ENCODE measurements around the gene FBXO33. TPM values are rescaled to one million over a fixed set of nuclear protein-coding genes. Genes with fewer than 3 reads are reported as not detected.

The FBXO33 gene
- total RNA-seq, 1 experiment from 2014 or later, result 9.5 TPM

DNA sequence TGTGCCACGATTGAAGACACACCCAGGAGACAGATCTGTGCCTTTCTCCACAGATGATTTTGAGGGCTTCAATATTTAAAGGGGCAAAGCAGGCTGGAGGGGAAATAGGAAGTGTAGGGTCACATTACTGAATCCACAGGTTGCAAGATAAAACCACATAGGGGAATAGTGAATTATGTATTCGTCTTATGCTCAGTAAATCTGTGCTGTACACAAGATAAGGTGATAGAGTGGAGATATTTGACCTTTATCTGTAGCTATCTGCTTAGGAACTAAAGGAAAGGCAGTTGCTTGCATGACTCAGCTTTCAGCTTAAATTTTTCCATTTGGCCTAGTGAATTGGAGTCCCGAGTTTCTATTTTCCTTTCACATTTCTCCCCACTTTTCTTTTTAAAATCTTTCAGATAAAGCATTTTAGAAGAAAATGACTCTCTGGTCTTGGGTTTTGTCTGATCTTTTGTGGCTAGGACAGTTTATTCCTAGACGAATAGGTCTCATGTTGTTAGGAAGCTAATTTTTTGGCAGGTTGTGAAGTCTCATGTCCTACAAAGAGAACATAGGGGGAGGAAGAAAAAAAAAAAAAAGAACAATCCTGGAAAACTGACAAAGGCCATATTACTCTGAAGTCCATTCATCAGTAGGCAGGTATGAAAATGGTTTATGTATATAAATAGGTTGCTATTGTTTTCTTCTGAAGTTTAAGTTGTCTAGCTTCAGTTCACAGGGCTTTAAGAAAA lies 55.4 kb downstream of the FBXO33 start:
- H3K36me3 ChIP-seq (ENCODE audit: insufficient read depth, low read length, poor library complexity, severe bottlenecking), result no peaks in the 10 kb centered on the region
- TSS peak; percentile 52 for BruUV-seq (replicated peaks)
- H3K9me3 ChIP-seq (ENCODE audit: low read depth, low read length, poor library complexity, severe bottlenecking), result no peaks in the 10 kb centered on the region
- ChIA-PET POLR2A (ENCODE audit: low non-redundant PET) (interaction anchor here (0.6 kb wide), 1 partner anchor 1317 kb away, joined by 6 read pairs; no protein-coding TSS in a partner anchor), CTCF (no interaction called here)
- H3K4me1 ChIP-seq (ENCODE audit: insufficient read depth, low read length, poor library complexity, severe bottlenecking), result peaks cover 28% of the 10 kb centered on the region
- intact Hi-C loops (cut with micrococcal nuclease; ENCODE audit: unreplicated experiment), result loop anchor here (10.0 kb wide), 1 partner anchor 342 kb away; no protein-coding TSS in a partner anchor
- TF ChIP-seq EZH2 (IDR thresholded peaks at IDR 0.05; ENCODE audit: borderline replicate concordance, low read depth, low read length, poor library complexity, severe bottlenecking), result no peak
- TF ChIP-seq, protein P1, sequence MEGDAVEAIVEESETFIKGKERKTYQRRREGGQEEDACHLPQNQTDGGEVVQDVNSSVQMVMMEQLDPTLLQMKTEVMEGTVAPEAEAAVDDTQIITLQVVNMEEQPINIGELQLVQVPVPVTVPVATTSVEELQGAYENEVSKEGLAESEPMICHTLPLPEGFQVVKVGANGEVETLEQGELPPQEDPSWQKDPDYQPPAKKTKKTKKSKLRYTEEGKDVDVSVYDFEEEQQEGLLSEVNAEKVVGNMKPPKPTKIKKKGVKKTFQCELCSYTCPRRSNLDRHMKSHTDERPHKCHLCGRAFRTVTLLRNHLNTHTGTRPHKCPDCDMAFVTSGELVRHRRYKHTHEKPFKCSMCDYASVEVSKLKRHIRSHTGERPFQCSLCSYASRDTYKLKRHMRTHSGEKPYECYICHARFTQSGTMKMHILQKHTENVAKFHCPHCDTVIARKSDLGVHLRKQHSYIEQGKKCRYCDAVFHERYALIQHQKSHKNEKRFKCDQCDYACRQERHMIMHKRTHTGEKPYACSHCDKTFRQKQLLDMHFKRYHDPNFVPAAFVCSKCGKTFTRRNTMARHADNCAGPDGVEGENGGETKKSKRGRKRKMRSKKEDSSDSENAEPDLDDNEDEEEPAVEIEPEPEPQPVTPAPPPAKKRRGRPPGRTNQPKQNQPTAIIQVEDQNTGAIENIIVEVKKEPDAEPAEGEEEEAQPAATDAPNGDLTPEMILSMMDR (conservative IDR thresholded peaks at IDR 0.05; ENCODE audit: low read depth, low read length), result no peak
- H3K27ac ChIP-seq (ENCODE audit: low read depth, low read length, poor library complexity, severe bottlenecking), result peak overlapping the region; percentile 13
- H3K4me3 ChIP-seq (ENCODE audit: low read depth, low read length, poor library complexity, severe bottlenecking), result no peak overlapping the region
- H3K27me3 ChIP-seq (replicated peaks; ENCODE audit: insufficient read depth, low read depth, low read length, poor library complexity), result no peaks in the 10 kb centered on the region
- peak; percentile 32 for DNase-seq (ENCODE audit: low spot score)

DNA sequence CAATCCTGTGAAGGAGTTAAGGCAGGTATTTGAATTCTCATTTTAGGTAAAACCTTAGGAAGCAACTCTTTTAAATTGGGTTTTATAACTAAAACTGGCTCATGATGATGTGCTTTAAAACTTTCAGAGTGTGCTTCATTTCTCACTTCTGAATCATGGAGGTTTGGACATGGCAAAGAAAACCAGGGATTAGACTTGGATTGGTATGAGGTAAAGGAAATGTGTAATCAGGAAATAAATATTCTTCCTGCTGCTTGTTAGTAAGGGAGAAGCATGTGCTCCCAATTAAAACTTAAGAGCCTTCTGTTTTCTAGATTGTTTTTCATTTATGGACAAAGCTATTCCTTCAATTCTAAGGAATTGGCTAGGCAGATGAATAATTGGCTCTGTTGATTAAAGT lies 57.4 kb downstream of the FBXO33 start:
- intact Hi-C loops (cut with micrococcal nuclease; ENCODE audit: unreplicated experiment), result loop anchor here (10.0 kb wide), 1 partner anchor 340 kb away; no protein-coding TSS in a partner anchor
- Histone ChIP-seq H3K27me3 (replicated peaks; ENCODE audit: insufficient read depth, low read depth, low read length, poor library complexity) (no peaks in the 10 kb centered on the region), H3K4me3 (ENCODE audit: low read depth, low read length, poor library complexity, severe bottlenecking) (no peak overlapping the region), H3K4me1 (ENCODE audit: insufficient read depth, low read length, poor library complexity, severe bottlenecking) (peaks cover 28% of the 10 kb centered on the region), H3K27ac (ENCODE audit: low read depth, low read length, poor library complexity, severe bottlenecking) (no peak overlapping the region), H3K9me3 (ENCODE audit: low read depth, low read length, poor library complexity, severe bottlenecking) (no peaks in the 10 kb centered on the region), H3K36me3 (ENCODE audit: insufficient read depth, low read length, poor library complexity, severe bottlenecking) (no peaks in the 10 kb centered on the region)
- ChIA-PET POLR2A (ENCODE audit: low non-redundant PET) (no interaction called here), CTCF (no interaction called here)
- DNase-seq (ENCODE audit: low spot score), result peak; percentile 18
- no peak for TF ChIP-seq EZH2 (IDR thresholded peaks at IDR 0.05; ENCODE audit: borderline replicate concordance, low read depth, low read length, poor library complexity, severe bottlenecking)
- TF ChIP-seq, protein P1 (conservative IDR thresholded peaks at IDR 0.05; ENCODE audit: low read depth, low read length), result no peak
- no TSS peak for BruUV-seq (replicated peaks)

DNA sequence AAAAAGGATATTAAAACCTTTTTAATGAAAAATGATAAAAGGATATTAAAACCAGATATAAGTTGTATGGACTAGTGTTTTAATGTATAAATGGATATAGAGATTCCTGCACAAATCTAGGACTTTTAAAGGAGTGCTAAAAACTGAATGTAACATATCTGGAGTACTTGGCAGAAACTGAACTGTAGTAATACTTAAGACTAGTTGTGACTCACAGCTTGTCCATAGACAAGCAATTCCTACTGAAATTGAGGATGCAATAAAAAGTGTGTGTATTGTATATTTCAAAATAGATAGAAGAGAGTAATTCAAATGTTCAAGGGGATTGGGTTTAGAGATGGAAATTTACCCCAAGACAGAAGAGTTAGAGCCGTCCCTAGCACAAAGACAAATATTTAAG lies 59.6 kb downstream of the FBXO33 start:
- H3K4me3 ChIP-seq (ENCODE audit: low read depth, low read length, poor library complexity, severe bottlenecking), result no peak overlapping the region
- BruUV-seq (replicated peaks), result no TSS peak
- H3K4me1 ChIP-seq (ENCODE audit: insufficient read depth, low read length, poor library complexity, severe bottlenecking), result peaks cover 23% of the 10 kb centered on the region
- DNase-seq (ENCODE audit: low spot score), result no peak
- H3K36me3 ChIP-seq (ENCODE audit: insufficient read depth, low read length, poor library complexity, severe bottlenecking), result no peaks in the 10 kb centered on the region
- H3K9me3 ChIP-seq (ENCODE audit: low read depth, low read length, poor library complexity, severe bottlenecking), result no peaks in the 10 kb centered on the region
- no peaks in the 10 kb centered on the region for H3K27me3 ChIP-seq (replicated peaks; ENCODE audit: insufficient read depth, low read depth, low read length, poor library complexity)
- POLR2A ChIA-PET (ENCODE audit: low non-redundant PET), result no interaction called here
- no peak overlapping the region for H3K27ac ChIP-seq (ENCODE audit: low read depth, low read length, poor library complexity, severe bottlenecking)
- TF ChIP-seq, protein P1 (conservative IDR thresholded peaks at IDR 0.05; ENCODE audit: low read depth, low read length), result no peak
- TF ChIP-seq EZH2 (IDR thresholded peaks at IDR 0.05; ENCODE audit: borderline replicate concordance, low read depth, low read length, poor library complexity, severe bottlenecking), result no peak
- intact Hi-C loops (cut with micrococcal nuclease; ENCODE audit: unreplicated experiment), result loop anchor here (10.0 kb wide), 1 partner anchor 338 kb away; no protein-coding TSS in a partner anchor
- CTCF ChIA-PET, result no interaction called here
